Kidney (tissue), 14 donors: ENCODE data around the gene ADAMTS14. TPM values are rescaled to one million over a fixed set of nuclear protein-coding genes. Genes with fewer than 3 reads are reported as not detected.

Experiments
- DNase-seq, 5 donors: peaks; one replicate each; pipeline ENCODE4 v3.0.0-alpha.2; 2013 to 2020
- FAIRE-seq: peaks from 2 replicates; lab custom pipeline; 2012; peaks lifted over from hg19 to GRCh38; lab: Jason Lieb, UNC
- H3K27ac ChIP-seq, 2 donors: one replicate each; pipeline ENCODE4 v1.7.0; 2013; ENCODE audit warnings: low read depth in 2 of 2, low read length in 2 of 2, inconsistent platforms in 1 of 2
- H3K27me3 ChIP-seq: one replicate; pipeline ENCODE4 v1.7.1; 2013; ENCODE audit warnings: low read length, inconsistent platforms; ENCODE audit not compliant: control insufficient read depth, insufficient read depth
- H3K36me3 ChIP-seq, 3 donors: one replicate each; pipeline versions ENCODE4 v1.7.0 to v1.7.1; 2013; ENCODE audit warnings: low read length in 3 of 3, control low read depth in 1 of 3, inconsistent platforms in 1 of 3; ENCODE audit not compliant: insufficient read depth in 3 of 3, control insufficient read depth in 2 of 3
- H3K4me1 ChIP-seq, 3 donors: one replicate each; pipeline versions ENCODE4 v1.7.0 to v1.7.1; 2013; ENCODE audit warnings: low read length in 3 of 3, inconsistent platforms in 1 of 3, low read depth in 1 of 3; ENCODE audit not compliant: control insufficient read depth in 2 of 3, insufficient read depth in 2 of 3
- H3K4me3 ChIP-seq, 3 donors: one replicate each; pipeline versions ENCODE4 v1.7.0 to v1.8.1; 2013; ENCODE audit warnings: low read length in 3 of 3, control low read depth in 1 of 3, inconsistent platforms in 1 of 3
- H3K9ac ChIP-seq, 3 donors: one replicate each; pipeline versions ENCODE4 v1.7.0 to v1.7.1; 2013; ENCODE audit warnings: low read length in 3 of 3, control low read depth in 1 of 3, inconsistent platforms in 1 of 3
- H3K9me3 ChIP-seq, 3 donors: one replicate each; pipeline versions ENCODE4 v1.7.0 to v1.7.1; 2013; ENCODE audit warnings: low read length in 3 of 3, control low read depth in 1 of 3, inconsistent platforms in 1 of 3; ENCODE audit not compliant: control insufficient read depth in 2 of 3, insufficient read depth in 1 of 3
- intact Hi-C: fragments of 100-400 bp; cut with DNase I; formaldehyde crosslinking; loops from one replicate; pipeline ENCODE4 v1.11.1; 2022
- polyA plus RNA-seq: library from polyadenylated mRNA; stranded (reverse); fragments of 350-450 nt; fragmentation: Illumina TruSeq; extraction: RNeasy Lipid Tissue Mini Kit (QIAGEN cat#74804); gene quantifications from one replicate; pipeline ENCODE4 v1.2.3, GENCODE V29; 2014; ENCODE audit warnings: low read depth, low replicate concordance; ENCODE audit not compliant: insufficient read depth
- total RNA-seq: library from RNA; stranded (reverse); fragmentation: NEBNext Ultra II Directional; extraction: Animal tissue kit (Norgen Biotek cat#: 25700); gene quantifications from one replicate; pipeline ENCODE4 v1.2.1, GENCODE V29; 2021
- TF ChIP-seq, protein P1 (sequence below): IDR thresholded peaks from 3 replicates; pipeline ENCODE4 v1.5.1; 2012; ENCODE audit warnings: mild to moderate bottlenecking, moderate library complexity, borderline replicate concordance; ENCODE audit not compliant: insufficient read depth; ENCODE audit errors: extremely low read depth
- donor health status: control.
- donor health status: control.
- donor health status: control.
- donor health status: control.
- donor health status: control.
- donor health status: DM: yes; HTN: yes; CAD: no.
- donor health status: Normal renal cell carcinoma (clear cell type).

Gene ADAMTS14
- total and polyA plus RNA-seq, 2 donors from 2014 or later, result 0.47 TPM; not detected in 1

DNA sequence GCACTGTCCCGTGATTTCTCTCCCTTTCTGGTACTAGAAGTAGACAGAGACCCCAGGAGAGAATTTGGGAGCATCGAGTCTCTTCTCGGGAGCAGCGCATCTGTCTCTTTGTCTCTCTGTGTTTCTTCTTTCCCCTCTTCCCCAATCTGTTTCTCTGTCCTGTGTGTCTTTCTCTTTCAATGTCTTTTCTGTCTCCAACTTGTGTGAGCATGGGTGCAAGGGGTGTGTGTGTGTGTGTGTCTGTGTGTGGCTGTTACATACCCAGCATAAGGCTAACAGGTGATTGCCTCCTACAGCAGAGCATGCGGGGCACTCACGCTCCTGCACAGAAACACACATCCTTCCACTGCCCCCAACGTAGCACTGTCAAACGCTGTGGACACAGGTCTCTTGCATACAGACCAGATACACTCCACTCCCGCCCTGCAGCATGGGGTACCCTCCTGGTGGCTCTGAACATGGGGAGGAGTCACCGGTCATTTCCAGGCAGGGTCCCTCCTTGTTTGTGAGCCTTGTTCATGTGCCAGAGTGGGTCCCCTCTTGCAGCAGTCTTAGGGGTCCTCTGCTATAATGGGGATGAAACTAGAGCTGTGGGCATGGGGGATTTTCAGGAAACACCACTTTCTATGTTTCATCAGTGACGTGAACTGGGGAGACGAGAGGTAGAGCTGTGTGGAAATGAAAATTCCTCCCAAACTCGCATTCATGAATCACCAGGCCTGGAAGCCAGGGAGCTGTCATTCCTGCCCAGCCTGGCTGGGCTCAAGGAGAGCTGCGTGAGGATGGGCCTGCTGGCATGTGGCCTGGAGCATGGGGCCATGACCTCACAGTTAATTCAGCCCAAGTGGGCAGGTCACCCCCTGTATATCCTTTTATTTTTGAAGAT, 980 bp downstream of the ADAMTS14 start:
- Histone ChIP-seq H3K27me3 (peaks cover 7% of the 10 kb centered on the region), H3K9ac (no peak overlapping the region), H3K4me3 (no peak overlapping the region), H3K4me1 (peaks cover 0 to 8% (median 0%) of the 10 kb centered on the region in 3 donors), H3K27ac (no peak overlapping the region), H3K9me3 (no peaks in the 10 kb centered on the region), H3K36me3 (no peaks in the 10 kb centered on the region)
- DNase-seq (no peak), FAIRE-seq (no peak)
- TF ChIP-seq, protein P1, sequence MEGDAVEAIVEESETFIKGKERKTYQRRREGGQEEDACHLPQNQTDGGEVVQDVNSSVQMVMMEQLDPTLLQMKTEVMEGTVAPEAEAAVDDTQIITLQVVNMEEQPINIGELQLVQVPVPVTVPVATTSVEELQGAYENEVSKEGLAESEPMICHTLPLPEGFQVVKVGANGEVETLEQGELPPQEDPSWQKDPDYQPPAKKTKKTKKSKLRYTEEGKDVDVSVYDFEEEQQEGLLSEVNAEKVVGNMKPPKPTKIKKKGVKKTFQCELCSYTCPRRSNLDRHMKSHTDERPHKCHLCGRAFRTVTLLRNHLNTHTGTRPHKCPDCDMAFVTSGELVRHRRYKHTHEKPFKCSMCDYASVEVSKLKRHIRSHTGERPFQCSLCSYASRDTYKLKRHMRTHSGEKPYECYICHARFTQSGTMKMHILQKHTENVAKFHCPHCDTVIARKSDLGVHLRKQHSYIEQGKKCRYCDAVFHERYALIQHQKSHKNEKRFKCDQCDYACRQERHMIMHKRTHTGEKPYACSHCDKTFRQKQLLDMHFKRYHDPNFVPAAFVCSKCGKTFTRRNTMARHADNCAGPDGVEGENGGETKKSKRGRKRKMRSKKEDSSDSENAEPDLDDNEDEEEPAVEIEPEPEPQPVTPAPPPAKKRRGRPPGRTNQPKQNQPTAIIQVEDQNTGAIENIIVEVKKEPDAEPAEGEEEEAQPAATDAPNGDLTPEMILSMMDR, result no peak
- intact Hi-C loops, result no loop called here

DNA sequence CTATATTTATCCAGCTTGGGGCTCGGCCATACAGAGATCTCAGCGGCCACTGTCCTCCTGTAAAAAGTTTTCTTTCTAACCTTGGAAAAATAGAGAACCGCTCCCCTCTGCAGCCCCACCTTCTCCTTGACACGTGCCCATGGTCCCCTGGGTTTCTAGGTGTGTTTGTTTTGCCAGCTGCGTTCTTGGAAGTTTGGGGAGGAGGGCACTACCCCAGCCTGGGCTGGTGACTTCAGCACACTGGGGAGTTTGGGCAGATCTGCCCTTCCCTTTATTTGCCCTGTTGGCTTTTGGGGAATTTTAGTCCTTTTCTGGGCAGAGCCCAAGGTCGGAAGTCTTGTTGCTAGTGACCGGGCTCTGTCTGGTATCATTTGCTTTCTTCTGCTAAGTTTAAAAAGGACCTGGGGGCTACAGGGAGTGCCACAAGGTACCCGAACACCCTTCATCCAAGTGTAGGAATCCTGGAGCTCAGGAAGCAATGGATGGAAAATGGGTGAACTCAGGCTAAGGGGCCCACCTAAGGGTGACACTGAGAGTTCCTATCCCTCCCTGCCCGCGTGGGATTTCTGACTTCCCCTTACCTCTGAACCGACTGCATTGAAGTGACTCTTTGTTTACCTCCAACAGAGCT, 1.7 kb downstream of the ADAMTS14 start:
- no peak for DNase-seq
- intact Hi-C loops, result no loop called here
- Histone ChIP-seq H3K9ac (no peak overlapping the region), H3K27me3 (peaks cover 7% of the 10 kb centered on the region), H3K36me3 (no peaks in the 10 kb centered on the region), H3K4me3 (no peak overlapping the region), H3K9me3 (no peaks in the 10 kb centered on the region), H3K4me1 (peaks cover 0 to 8% (median 0%) of the 10 kb centered on the region in 3 donors), H3K27ac (no peak overlapping the region)
- TF ChIP-seq, protein P1, result no peak
- no peak for FAIRE-seq

DNA sequence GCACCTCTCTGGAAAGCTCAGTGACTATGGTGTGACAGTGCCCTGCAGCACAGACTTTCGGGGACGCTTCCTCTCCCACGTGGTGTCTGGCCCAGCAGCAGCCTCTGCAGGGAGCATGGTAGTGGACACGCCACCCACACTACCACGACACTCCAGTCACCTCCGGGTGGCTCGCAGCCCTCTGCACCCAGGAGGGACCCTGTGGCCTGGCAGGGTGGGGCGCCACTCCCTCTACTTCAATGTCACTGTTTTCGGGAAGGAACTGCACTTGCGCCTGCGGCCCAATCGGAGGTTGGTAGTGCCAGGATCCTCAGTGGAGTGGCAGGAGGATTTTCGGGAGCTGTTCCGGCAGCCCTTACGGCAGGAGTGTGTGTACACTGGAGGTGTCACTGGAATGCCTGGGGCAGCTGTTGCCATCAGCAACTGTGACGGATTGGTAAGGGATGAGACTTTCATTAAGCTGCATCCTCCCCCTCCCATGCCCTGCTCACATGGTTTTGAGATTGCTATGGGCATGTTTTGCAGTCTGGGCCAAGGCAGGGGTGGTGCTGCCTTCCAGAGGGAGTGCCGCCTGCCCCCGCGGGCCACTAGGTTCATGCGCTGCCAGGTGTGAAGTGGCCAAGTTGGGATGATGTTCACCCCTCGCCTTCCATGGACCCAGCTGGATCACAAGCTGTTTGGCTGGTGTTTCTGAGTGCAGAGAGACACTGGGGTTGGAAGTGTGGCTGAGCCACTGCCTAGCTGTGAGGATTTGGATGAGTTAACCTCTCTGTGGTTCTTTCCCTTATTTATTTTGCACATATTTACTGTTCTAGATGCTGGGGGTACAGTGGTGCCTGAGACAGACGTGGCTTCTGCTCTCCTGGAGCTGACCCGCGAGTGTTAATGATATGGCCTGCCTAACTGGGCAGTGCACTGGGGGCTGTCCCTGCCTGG, 2.5 kb downstream of the ADAMTS14 start:
- no peak for FAIRE-seq
- no peak overlapping the region for H3K9ac ChIP-seq
- TF ChIP-seq, protein P1, result no peak

More for the DNA sequence above, 2.5 kb downstream of the ADAMTS14 start:
- H3K4me3 ChIP-seq, result no peak overlapping the region
- intact Hi-C loops, result no loop called here
- H3K9me3 ChIP-seq, result no peaks in the 10 kb centered on the region
- H3K4me1 ChIP-seq, result peaks cover 0 to 8% (median 0%) of the 10 kb centered on the region in 3 donors
- DNase-seq, result peak in 1 of 5 donors; percentile 45
- peaks cover 7% of the 10 kb centered on the region for H3K27me3 ChIP-seq
- no peak overlapping the region for H3K27ac ChIP-seq
- H3K36me3 ChIP-seq, result no peaks in the 10 kb centered on the region
